NCI-H460 (cell line): Measurements from ENCODE around the gene ABCA5. TPM values are rescaled to one million over a fixed set of nuclear protein-coding genes. Genes with fewer than 3 reads are reported as not detected.
"Not testable (repeated sequence)": the region's sequence is repeated elsewhere in the genome, so short reads cannot be mapped to it uniquely, and the experiment has no call there.

Experiments
- DNase-seq: peaks from one replicate; pipeline ENCODE4 v3.0.0-alpha.2; 2016; ENCODE audit warnings: low read depth; ENCODE audit errors: extremely low read depth
- small RNA-seq, 2 experiments: library from RNA; depleted of rRNA; stranded (forward); fragments of <200 nt; gene quantifications; one replicate each; pipeline ENCODE3, GENCODE V24; 2014
- total RNA-seq: library from RNA; depleted of rRNA; stranded (reverse); fragments of >200 nt; shearing (Covaris generic); gene quantifications from 2 replicates; pipeline ENCODE4 v1.2.3, GENCODE V29; 2014; rRNA removed

Gene ABCA5
- total RNA-seq, 1 experiment from 2014 or later, result 12.4 TPM

- DNase-seq, result no peak
Measured at GRCh38 chr17:69218986-69219385, 107.9 kb downstream of the ABCA5 start.

GRCh38 chr17:69213059-69213813, 113.7 kb downstream of the ABCA5 start:
- DNase-seq, result no peak

DNA sequence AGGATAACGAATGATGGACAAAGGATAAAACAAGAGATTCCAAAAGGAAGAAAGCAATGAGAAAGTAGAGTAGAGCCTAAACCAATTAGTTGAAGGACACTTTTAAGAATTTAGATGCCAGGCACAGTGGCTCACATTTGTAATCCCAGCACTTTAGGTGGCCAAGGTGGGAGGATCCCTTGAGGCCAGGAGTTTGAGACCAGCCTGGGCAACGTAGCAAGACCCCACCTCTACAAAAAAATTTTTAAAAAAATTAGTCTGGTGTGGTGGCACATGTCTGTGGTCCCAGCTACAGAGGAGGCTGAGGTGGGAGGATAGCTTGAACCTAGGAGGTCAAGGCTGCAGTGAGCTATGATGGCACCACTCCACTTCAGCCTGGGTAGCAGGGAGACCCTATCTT, 118.3 kb downstream of the ABCA5 start:
- DNase-seq, result no peak

DNA sequence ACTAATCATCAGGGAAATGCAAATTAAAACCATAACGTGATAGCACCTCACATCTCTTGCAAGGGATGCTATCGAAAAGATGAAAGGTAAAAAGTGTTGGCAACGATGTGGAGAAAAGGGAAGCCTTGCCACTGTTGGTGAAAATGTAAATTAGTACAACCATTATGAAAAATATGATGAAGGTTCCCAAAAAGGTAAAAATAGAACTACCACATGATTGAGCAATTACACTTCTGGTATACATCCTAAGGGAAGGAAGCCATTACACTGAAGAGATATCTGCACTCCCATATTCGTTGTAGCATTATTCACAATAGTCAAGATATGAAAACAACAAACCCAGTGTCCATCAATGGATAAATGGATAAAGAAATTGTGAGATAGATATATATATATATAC, 119.8 kb downstream of the ABCA5 start:
- DNase-seq, result no peak

DNA sequence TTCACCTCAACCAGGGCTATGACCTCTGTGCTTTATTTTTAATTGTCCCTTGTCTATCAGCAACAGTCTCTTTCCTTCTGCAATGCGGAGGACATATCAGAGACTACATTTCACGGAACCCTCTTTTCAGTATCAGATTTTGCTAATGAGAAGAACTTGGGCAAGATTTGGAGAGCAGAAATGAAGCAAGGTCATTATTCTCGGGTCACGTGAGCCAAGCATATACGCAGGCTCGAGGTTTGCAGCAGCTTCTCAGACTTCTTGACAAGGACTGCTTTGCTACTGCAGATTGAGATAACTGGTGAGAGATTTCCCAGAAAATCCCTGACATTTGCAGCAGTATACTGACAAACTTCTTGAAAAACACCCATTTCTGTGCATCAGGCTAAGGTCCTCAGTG, 128.7 kb downstream of the ABCA5 start:
- DNase-seq, result no peak

- DNase-seq, result not testable (repeated sequence)
Measured at GRCh38 chr17:69196105-69196653, 130.8 kb downstream of the ABCA5 start.

Small RNA genes within 50 kb of the gene (small RNA-seq; reads per million reads assigned to genes)
- gene RF00561 (0 reads per million in 2 experiments), gene SNRPGP4 (0 reads per million in 2 experiments)

Other genes with a start within 250 kb of the ABCA5 start
- 0.30 and 0.63 TPM in 2 replicates for gene ABCA6, start 185.2 kb downstream of the ABCA5 start, total RNA-seq
- 6.9 and 7.2 TPM in 2 replicates for gene ABCA10, start 98.3 kb downstream of the ABCA5 start, total RNA-seq
- gene MAP2K6, start 87.6 kb upstream of the ABCA5 start, total RNA-seq, result 16.0 and 16.4 TPM in 2 replicates